ENCODE data around the gene ZNF688. TPM values are rescaled to one million over a fixed set of nuclear protein-coding genes. Genes with fewer than 3 reads are reported as not detected.

Gene ZNF688
- polyA plus RNA-seq, 12 donors: 5.1 to 14.9 (median 8.7) TPM; not detected in 1

- no peak for DNase-seq
Measured at GRCh38 chr16:30521476-30521872, 50.0 kb downstream of the ZNF688 start.

Other genes starting within 250 kb of the ZNF688 start
- gene CD2BP2, start 216.4 kb downstream of the ZNF688 start, polyA plus RNA-seq (ENCODE audit: insufficient read length in 12 of 12): 10 to 100 TPM in 11 of 12 donors, not detected in 1; 26.8 to 87.9 (median 33.5) TPM
- gene TBC1D10B, start 201.2 kb downstream of the ZNF688 start, polyA plus RNA-seq (ENCODE audit: insufficient read length in 12 of 12): 10 to 100 TPM in 11 of 12 donors, not detected in 1; 24.1 to 52.0 (median 28.0) TPM
- gene MYL11, start 196.9 kb downstream of the ZNF688 start, polyA plus RNA-seq (ENCODE audit: insufficient read length in 12 of 12): 1,000 to 10,000 TPM; 2,830 to 9,967 (median 7,161) TPM
- 1 to 10 TPM in 11 of 12 donors, not detected in 1; 1.3 to 7.2 (median 2.6) TPM for gene SEPTIN1, start 189.2 kb downstream of the ZNF688 start, polyA plus RNA-seq (ENCODE audit: insufficient read length in 12 of 12)
- gene ZNF48, start 176.3 kb downstream of the ZNF688 start, polyA plus RNA-seq (ENCODE audit: insufficient read length in 12 of 12): 10 to 100 TPM in 1 of 12 donors, 1 to 10 TPM in 10, not detected in 1; 4.6 to 26.2 (median 6.2) TPM
- 1 to 10 TPM in 10 of 12 donors, not detected in 2; 2.9 to 5.7 (median 4.4) TPM for gene ZNF771, start 164.1 kb downstream of the ZNF688 start, polyA plus RNA-seq (ENCODE audit: insufficient read length in 12 of 12)
- 10 to 100 TPM in 11 of 12 donors, not detected in 1; 20.0 to 42.3 (median 25.0) TPM for gene DCTPP1, start 141.7 kb downstream of the ZNF688 start, polyA plus RNA-seq (ENCODE audit: insufficient read length in 12 of 12)
- gene SEPHS2, start 125.8 kb downstream of the ZNF688 start, polyA plus RNA-seq (ENCODE audit: insufficient read length in 12 of 12): 10 to 100 TPM in 11 of 12 donors, not detected in 1; 12.6 to 32.9 (median 15.5) TPM
- 10 to 100 TPM in 1 of 12 donors, 1 to 10 TPM in 9, not detected in 2; 1.2 to 11.1 (median 2.5) TPM for gene ITGAL, start 99.0 kb downstream of the ZNF688 start, polyA plus RNA-seq (ENCODE audit: insufficient read length in 12 of 12)
- 10 to 100 TPM in 11 of 12 donors, not detected in 1; 19.9 to 32.9 (median 25.7) TPM for gene ZNF768, start 45.1 kb downstream of the ZNF688 start, polyA plus RNA-seq (ENCODE audit: insufficient read length in 12 of 12)
- 1 to 10 TPM in 11 of 12 donors, not detected in 1; 5.6 to 7.8 (median 6.5) TPM for gene ZNF747, start 36.9 kb downstream of the ZNF688 start, polyA plus RNA-seq (ENCODE audit: insufficient read length in 12 of 12)
- gene ZNF764, start 13.3 kb downstream of the ZNF688 start, polyA plus RNA-seq (ENCODE audit: insufficient read length in 12 of 12): 10 to 100 TPM in 1 of 12 donors, 1 to 10 TPM in 10, not detected in 1; 5.4 to 10.2 (median 6.5) TPM
- gene ZNF785, start 14.0 kb upstream of the ZNF688 start, polyA plus RNA-seq (ENCODE audit: insufficient read length in 12 of 12): 10 to 100 TPM in 8 of 12 donors, 1 to 10 TPM in 3, not detected in 1; 8.3 to 21.1 (median 11.0) TPM
- gene ZNF689, start 38.7 kb upstream of the ZNF688 start, polyA plus RNA-seq (ENCODE audit: insufficient read length in 12 of 12): 10 to 100 TPM in 1 of 12 donors, 1 to 10 TPM in 10, not detected in 1; 6.0 to 12.6 (median 7.5) TPM
- 10 to 100 TPM in 11 of 12 donors, not detected in 1; 17.1 to 42.4 (median 20.9) TPM for gene PRR14, start 79.2 kb upstream of the ZNF688 start, polyA plus RNA-seq (ENCODE audit: insufficient read length in 12 of 12)
- gene FBRS, start 86.7 kb upstream of the ZNF688 start, polyA plus RNA-seq (ENCODE audit: insufficient read length in 12 of 12): 10 to 100 TPM in 11 of 12 donors, not detected in 1; 24.5 to 99.6 (median 32.2) TPM
- 10 to 100 TPM in 11 of 12 donors, not detected in 1; 18.5 to 46.5 (median 24.1) TPM for gene SRCAP, start 127.5 kb upstream of the ZNF688 start, polyA plus RNA-seq (ENCODE audit: insufficient read length in 12 of 12)
- 10 to 100 TPM in 8 of 12 donors, 1 to 10 TPM in 2, not detected in 2; 9.1 to 21.2 (median 11.3) TPM for gene PHKG2, start 176.7 kb upstream of the ZNF688 start, polyA plus RNA-seq (ENCODE audit: insufficient read length in 12 of 12)
- gene CFAP119, start 190.3 kb upstream of the ZNF688 start, polyA plus RNA-seq (ENCODE audit: insufficient read length in 12 of 12): 1 to 10 TPM in 9 of 12 donors, under 1 TPM in 1, not detected in 2; 0.94 to 3.9 (median 2.0) TPM
- gene RNF40, start 190.6 kb upstream of the ZNF688 start, polyA plus RNA-seq (ENCODE audit: insufficient read length in 12 of 12): 10 to 100 TPM in 11 of 12 donors, not detected in 1; 44.1 to 72.2 (median 52.7) TPM
- 10 to 100 TPM in 11 of 12 donors, not detected in 1; 11.7 to 15.9 (median 14.0) TPM for gene ZNF629, start 215.5 kb upstream of the ZNF688 start, polyA plus RNA-seq (ENCODE audit: insufficient read length in 12 of 12)

Data from muscle of arm (tissue), 12 donors.